GM12875 (cell line): ENCODE data around the gene WNT9B.

Source experiments
- H3K4me3 ChIP-seq: one replicate; pipeline ENCODE4 v1.5.1; 2011; ENCODE audit warnings: low read depth, low read length, control low read depth
- CTCF ChIP-seq: IDR thresholded peaks from 2 replicates; pipeline ENCODE4 v1.5.1; 2011; ENCODE audit warnings: low read depth, mild to moderate bottlenecking, control low read depth, inconsistent platforms, low read length, moderate library complexity, borderline replicate concordance; ENCODE audit not compliant: insufficient read depth

Gene WNT9B

GRCh38 chr17:46935658-46936266, 84.4 kb downstream of the WNT9B start:
- TF ChIP-seq CTCF = no peak

More at GRCh38 chr17:46935658-46936266, 84.4 kb downstream of the WNT9B start:
- no peak overlapping the region for H3K4me3 ChIP-seq
